Measurements from ENCODE around the gene DNAJC27.

Gene DNAJC27

DNA sequence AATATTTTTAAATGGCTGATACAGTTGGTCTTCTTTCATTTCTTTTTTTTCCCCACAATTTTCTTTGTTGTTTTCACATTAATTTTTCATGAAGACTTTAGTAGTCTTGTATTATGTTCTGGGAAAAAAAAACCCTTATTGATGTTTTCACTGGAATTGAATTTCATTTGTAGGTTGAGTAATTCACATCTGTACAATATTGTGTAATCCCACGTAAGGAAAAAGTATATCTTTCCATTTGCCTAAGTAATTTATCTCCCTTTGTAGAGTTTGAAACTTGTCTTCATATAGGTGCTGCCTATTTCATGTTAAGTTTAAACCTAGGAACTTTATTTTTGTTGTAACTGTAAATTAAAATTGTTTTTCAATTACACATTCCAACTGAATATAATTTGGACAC is 2.0 kb downstream of the DNAJC27 start:
- DNase-seq (ENCODE audit: insufficient read length) (no peak), FAIRE-seq (no peak)
- TF ChIP-seq POLR2AphosphoS5 (IDR thresholded peaks at IDR 0.05; ENCODE audit: low read depth, low read length), result no peak
- no peak for TF ChIP-seq POLR2A (IDR thresholded peaks at IDR 0.05; ENCODE audit: low read depth, low read length)
- TF ChIP-seq TAF1 (IDR thresholded peaks at IDR 0.05; ENCODE audit: borderline replicate concordance, low read depth, low read length), result no peak

DNA sequence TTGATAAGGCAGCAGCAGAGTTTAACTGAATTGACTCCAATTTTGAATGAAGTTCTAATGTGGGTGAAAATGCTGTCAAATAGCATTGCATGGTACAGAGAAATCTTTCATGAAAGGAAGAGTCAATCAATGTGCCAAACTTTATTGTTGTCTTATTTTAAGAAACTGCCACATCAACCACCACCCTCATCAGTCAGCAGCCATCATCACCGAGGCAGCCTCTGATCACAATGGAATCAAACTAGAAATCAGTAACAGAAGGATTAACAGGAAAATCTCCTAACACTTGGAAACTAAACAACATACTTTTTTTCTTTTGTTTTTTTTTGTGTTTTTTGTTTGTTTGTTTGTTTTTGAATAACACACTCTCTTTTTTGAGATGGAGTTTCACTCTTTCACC is 9.9 kb downstream of the DNAJC27 start:
- TF ChIP-seq POLR2A (IDR thresholded peaks at IDR 0.05; ENCODE audit: low read depth, low read length) (no peak), TAF1 (IDR thresholded peaks at IDR 0.05; ENCODE audit: borderline replicate concordance, low read depth, low read length) (no peak), POLR2AphosphoS5 (IDR thresholded peaks at IDR 0.05; ENCODE audit: low read depth, low read length) (no peak)
- no peak for DNase-seq (ENCODE audit: insufficient read length)
- FAIRE-seq, result no peak

DNA sequence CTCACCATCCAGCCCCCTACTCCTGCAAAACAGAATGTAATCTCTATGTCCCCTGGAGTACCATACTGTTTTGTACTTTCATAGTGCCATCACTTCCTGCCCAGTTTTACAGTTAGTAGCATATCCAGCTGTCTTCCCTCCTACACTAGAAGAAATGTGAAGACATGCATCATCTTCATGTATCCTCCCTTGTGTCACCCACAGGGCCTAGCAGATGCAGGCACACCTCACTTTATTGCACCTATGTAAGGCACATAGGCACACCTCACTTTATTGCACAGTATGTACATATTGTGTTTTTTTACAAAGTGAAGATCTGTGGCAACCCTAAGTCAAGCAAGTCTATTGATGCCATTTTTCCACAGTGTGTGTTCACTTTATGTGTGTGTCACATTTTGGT is 12.0 kb downstream of the DNAJC27 start:
- DNase-seq (ENCODE audit: insufficient read length) (no peak), FAIRE-seq (no peak)
- TF ChIP-seq POLR2A (IDR thresholded peaks at IDR 0.05; ENCODE audit: low read depth, low read length), result no peak
- TF ChIP-seq TAF1 (IDR thresholded peaks at IDR 0.05; ENCODE audit: borderline replicate concordance, low read depth, low read length), result no peak
- TF ChIP-seq POLR2AphosphoS5 (IDR thresholded peaks at IDR 0.05; ENCODE audit: low read depth, low read length), result no peak

DNA sequence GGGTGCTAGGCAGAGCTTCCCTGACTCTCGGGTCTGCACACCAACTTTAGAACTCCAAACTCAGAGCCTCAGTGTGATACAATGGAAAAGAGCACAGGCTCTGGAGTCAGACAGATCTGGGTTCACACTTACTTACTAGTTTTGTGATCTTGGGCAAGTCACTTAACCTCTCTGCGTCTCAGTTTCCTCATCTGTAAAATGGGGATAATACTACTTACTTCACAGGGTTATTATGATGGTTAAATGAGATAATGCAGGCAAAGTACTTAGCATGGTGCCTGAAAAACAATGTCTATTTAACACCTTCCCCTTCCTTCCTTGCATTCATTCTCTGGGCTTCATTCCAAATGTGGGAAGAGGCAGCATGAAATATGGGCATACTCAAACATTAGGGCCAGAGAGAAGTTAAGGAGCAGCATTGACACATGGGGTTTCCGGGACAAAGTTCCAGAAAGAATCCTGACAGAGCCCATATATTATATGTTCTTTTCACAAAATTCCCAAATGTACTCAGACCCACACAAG is 13.3 kb downstream of the DNAJC27 start:
- TF ChIP-seq POLR2A (IDR thresholded peaks at IDR 0.05; ENCODE audit: low read depth, low read length), result no peak
- TF ChIP-seq TAF1 (IDR thresholded peaks at IDR 0.05; ENCODE audit: borderline replicate concordance, low read depth, low read length), result no peak
- TF ChIP-seq POLR2AphosphoS5 (IDR thresholded peaks at IDR 0.05; ENCODE audit: low read depth, low read length), result no peak
- DNase-seq (ENCODE audit: insufficient read length) (no peak), FAIRE-seq (no peak)

DNA sequence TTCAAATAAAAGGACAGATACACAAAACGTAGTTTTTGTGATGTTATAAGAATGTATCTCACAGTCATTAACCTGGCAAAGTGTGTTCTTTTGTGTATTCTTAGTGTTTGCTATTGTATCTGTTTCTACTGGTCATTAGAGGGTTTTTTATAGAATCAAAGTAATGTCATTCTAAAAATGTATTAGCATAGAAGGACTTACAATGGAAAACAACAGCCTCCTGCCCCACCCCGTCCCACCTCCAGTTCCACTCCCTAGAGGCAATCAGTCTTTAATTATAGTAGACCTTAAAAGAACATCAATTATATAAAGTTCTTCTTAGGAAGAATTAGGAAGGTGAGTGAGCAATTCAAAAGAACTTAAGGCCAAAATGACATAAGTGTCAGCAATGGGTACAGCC is 13.8 kb downstream of the DNAJC27 start:
- no peak for FAIRE-seq
- DNase-seq (ENCODE audit: insufficient read length), result no peak
- no peak for TF ChIP-seq POLR2A (IDR thresholded peaks at IDR 0.05; ENCODE audit: low read depth, low read length)
- no peak for TF ChIP-seq POLR2AphosphoS5 (IDR thresholded peaks at IDR 0.05; ENCODE audit: low read depth, low read length)
- TF ChIP-seq TAF1 (IDR thresholded peaks at IDR 0.05; ENCODE audit: borderline replicate concordance, low read depth, low read length), result no peak

DNA sequence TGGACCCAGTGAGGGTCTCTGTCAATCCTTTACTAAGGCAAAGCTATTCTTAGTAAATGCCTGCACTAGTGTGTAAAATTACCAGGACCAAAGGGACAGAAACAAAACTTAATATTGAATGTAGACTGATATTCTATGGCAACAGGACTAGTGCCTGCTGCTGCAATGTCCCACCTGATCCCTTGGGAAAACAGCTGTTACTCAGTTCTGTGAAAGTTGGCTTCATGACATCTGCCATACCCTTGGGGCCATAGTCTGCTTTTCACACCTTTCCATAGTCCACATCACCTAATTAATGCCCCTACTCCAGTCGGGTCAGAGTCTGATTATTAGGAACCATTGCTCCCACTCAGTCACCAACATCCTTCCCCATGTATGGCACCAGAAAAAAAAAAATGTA is 14.5 kb downstream of the DNAJC27 start:
- TF ChIP-seq POLR2AphosphoS5 (IDR thresholded peaks at IDR 0.05; ENCODE audit: low read depth, low read length) (no peak), POLR2A (IDR thresholded peaks at IDR 0.05; ENCODE audit: low read depth, low read length) (no peak), TAF1 (IDR thresholded peaks at IDR 0.05; ENCODE audit: borderline replicate concordance, low read depth, low read length) (no peak)
- FAIRE-seq, result no peak
- no peak for DNase-seq (ENCODE audit: insufficient read length)

DNA sequence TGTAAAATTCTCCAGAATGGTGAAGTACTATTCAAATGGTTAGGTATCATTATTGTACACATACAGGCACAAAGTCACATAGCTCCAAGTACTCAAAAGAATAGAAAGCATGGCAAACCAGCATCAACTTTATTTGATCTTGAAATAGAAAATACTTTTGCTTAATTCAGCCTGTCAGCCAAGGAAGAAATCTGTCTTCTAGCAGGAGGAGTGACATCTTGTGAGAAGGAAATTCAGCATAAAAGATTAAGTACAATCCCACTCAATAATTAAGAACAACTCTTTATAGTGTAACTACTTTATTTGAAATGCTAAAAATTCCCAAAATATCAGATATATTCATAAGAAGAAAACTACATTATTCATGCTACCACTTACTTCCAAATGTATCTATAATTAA is 15.8 kb downstream of the DNAJC27 start:
- FAIRE-seq, result no peak
- TF ChIP-seq TAF1 (IDR thresholded peaks at IDR 0.05; ENCODE audit: borderline replicate concordance, low read depth, low read length) (no peak), POLR2A (IDR thresholded peaks at IDR 0.05; ENCODE audit: low read depth, low read length) (no peak)
- no peak for DNase-seq (ENCODE audit: insufficient read length)

DNA sequence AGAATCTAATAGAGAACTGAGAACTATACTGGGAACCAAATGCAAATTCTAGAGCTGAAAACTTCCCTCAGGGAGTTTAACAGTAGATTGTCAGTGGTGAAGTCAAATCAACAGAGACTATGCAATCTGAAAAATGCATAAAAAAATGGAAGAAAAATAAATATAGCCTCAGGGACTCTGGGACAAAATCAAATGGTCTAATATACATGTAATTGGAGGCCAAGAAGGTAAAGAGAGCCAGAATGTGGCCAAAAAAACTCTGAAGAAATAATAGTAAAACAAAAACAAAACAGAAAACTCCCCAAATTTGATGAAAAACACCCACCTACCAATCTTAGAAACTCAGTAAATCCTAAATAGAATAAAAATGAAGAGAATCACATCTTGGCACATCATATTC is 16.5 kb downstream of the DNAJC27 start:
- no peak for FAIRE-seq
- TF ChIP-seq POLR2AphosphoS5 (IDR thresholded peaks at IDR 0.05; ENCODE audit: low read depth, low read length), result no peak
- no peak for TF ChIP-seq TAF1 (IDR thresholded peaks at IDR 0.05; ENCODE audit: borderline replicate concordance, low read depth, low read length)
- no peak for TF ChIP-seq POLR2A (IDR thresholded peaks at IDR 0.05; ENCODE audit: low read depth, low read length)
- no peak for DNase-seq (ENCODE audit: insufficient read length)

DNA sequence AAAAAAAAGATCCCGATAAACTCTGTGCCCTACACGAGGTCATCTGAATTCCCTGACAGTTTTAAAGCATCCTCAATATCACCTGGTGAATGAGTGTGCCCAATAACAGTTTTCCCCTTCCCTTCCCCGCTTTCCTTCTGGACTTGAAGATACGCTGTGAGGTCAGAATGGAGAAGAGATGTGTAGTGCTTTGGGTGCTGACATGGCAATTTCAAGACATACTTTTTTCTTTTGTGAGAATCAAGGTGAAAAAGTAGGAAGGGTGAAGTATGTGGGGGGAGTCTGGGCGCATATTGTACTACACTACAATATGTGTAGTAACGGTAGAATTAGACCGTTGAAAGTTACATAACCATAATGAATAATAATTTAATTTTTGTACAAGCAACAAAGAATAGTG is 21.7 kb downstream of the DNAJC27 start:
- DNase-seq (ENCODE audit: insufficient read length), result no peak
- TF ChIP-seq POLR2AphosphoS5 (IDR thresholded peaks at IDR 0.05; ENCODE audit: low read depth, low read length) (no peak), TAF1 (IDR thresholded peaks at IDR 0.05; ENCODE audit: borderline replicate concordance, low read depth, low read length) (no peak), POLR2A (IDR thresholded peaks at IDR 0.05; ENCODE audit: low read depth, low read length) (no peak)
- no peak for FAIRE-seq

DNA sequence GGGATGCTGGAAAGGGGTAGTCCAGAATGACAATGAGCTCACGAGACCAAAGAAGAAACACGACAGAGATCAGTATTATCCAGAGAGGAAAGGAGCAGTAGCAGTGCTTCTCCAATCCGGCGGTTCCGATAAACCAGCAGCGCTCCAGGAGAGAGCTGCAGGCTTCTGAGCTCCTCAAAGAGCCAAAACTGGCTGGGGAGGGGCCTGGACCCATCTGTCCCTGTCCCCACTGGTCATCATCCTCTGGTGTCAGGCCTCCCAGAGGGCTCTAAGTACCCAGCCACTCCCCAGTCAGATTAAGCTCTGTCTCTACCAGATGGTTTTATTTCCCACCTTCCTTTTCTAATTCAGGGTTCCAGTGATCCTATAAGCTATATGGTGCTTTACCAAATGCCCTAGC is 23.2 kb downstream of the DNAJC27 start:
- FAIRE-seq, result no peak
- TF ChIP-seq POLR2AphosphoS5 (IDR thresholded peaks at IDR 0.05; ENCODE audit: low read depth, low read length) (no peak), POLR2A (IDR thresholded peaks at IDR 0.05; ENCODE audit: low read depth, low read length) (no peak), TAF1 (IDR thresholded peaks at IDR 0.05; ENCODE audit: borderline replicate concordance, low read depth, low read length) (no peak)
- DNase-seq (ENCODE audit: insufficient read length), result no peak

DNA sequence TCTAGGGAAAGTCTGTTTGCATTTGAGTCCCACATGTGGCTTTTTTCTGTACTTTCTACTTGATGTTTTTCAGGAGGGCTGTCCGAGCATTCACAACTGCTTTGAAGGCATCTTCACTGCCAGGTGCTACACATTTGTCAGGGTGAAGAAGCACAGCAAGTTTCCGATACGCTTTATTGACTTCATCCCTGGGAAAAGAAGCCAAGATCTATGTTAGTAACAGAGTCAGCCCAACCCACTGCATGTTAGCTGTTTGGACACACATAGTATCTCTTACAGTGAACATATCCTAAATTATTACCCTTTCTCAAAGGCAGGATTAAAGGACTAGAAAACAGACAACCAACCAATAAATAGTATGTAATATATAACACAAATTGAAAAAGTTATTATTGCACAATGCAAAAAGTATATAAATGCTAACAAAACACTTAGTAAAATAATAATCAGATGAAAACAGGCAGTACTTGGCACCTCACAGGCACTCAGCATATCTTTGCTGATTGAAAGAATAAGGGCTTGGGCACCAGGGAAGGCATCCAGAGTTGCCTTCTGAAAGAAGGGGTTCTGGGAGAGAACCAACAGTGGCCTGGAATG is 24.1 kb downstream of the DNAJC27 start:
- FAIRE-seq (no peak), DNase-seq (ENCODE audit: insufficient read length) (no peak)
- TF ChIP-seq POLR2AphosphoS5 (IDR thresholded peaks at IDR 0.05; ENCODE audit: low read depth, low read length) (no peak), TAF1 (IDR thresholded peaks at IDR 0.05; ENCODE audit: borderline replicate concordance, low read depth, low read length) (no peak), POLR2A (IDR thresholded peaks at IDR 0.05; ENCODE audit: low read depth, low read length) (no peak)

DNA sequence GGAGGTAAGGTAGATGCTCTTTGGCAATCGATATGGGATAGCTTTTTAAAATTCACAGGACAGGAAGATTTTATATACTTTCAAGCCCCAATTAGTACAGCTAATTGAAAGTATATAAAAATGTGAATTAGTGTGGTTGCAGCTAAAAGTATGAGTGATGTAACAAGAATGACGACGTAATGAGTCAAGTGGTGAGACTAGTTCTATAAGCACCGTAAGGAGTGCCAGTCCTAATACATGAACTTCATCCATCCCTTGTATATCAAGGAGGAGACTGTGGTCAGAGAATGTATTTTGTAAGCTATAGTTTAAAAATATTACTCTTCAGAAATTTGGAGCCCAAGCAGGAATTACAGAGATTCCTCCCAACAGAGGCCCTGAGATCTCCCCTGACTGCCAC is 25.8 kb downstream of the DNAJC27 start:
- DNase-seq (ENCODE audit: insufficient read length), result no peak
- FAIRE-seq, result no peak
- TF ChIP-seq TAF1 (IDR thresholded peaks at IDR 0.05; ENCODE audit: borderline replicate concordance, low read depth, low read length), result no peak
- no peak for TF ChIP-seq POLR2A (IDR thresholded peaks at IDR 0.05; ENCODE audit: low read depth, low read length)
- TF ChIP-seq POLR2AphosphoS5 (IDR thresholded peaks at IDR 0.05; ENCODE audit: low read depth, low read length), result no peak
